ENCODE results near the gene MAU2.

GRCh38 chr19:19349365-19349764 is 28.7 kb downstream of the MAU2 start:
- TF ChIP-seq CTCF (IDR thresholded peaks at IDR 0.05): no peak
- TF ChIP-seq REST (IDR thresholded peaks at IDR 0.05; ENCODE audit: insufficient read depth in 1 of 2, low read depth in 2 of 2, low read length in 1 of 2): no peak
- TF ChIP-seq SIN3A (IDR thresholded peaks at IDR 0.05; ENCODE audit: borderline replicate concordance, insufficient read depth, low read depth, low read length): no peak
- no peak for TF ChIP-seq POLR2AphosphoS5 (IDR thresholded peaks at IDR 0.05; ENCODE audit: low read depth, low read length)
